Testis (tissue), 3 donors: ENCODE data around the gene KDM6B. TPM values are rescaled to one million over a fixed set of nuclear protein-coding genes. Genes with fewer than 3 reads are reported as not detected.

Experiments used
- DNase-seq: peaks from one replicate; pipeline ENCODE4 v3.0.0-alpha.2; 2019
- H3K27ac ChIP-seq, 2 donors: fragments of 200-600 bp; sonication (generic); one replicate each; pipeline ENCODE4 v1.5.1; 2019
- H3K27me3 ChIP-seq: fragments of 200-600 bp; sonication (generic); one replicate; pipeline ENCODE4 v1.5.1; 2019
- H3K36me3 ChIP-seq: fragments of 200-600 bp; sonication (generic); one replicate; pipeline ENCODE4 v1.5.1; 2017; ENCODE audit warnings: low read depth; ENCODE audit errors: missing control alignments
- H3K4me1 ChIP-seq: fragments of 200-600 bp; sonication (generic); one replicate; pipeline ENCODE4 v1.5.1; 2019
- H3K4me3 ChIP-seq, 2 donors: fragments of 200-600 bp; sonication (generic); one replicate each; pipeline ENCODE4 v1.5.1; 2017 to 2019
- H3K9me3 ChIP-seq: fragments of 200-600 bp; sonication (generic); one replicate; pipeline ENCODE4 v1.5.1; 2017
- POLR2A ChIP-seq: fragments of 450-650 bp; IDR thresholded peaks from one replicate; pipeline ENCODE4 v1.6.1; 2017; ENCODE audit warnings: antibody characterized with exemption, mild to moderate bottlenecking, moderate library complexity
- WGBS, 2 donors: methylation state at CpG; one replicate each; pipeline ENCODE4 v1.1.5; 2018; 5-methylcytosine and 5-hydroxymethylcytosine counted together
- intact Hi-C: fragments of 100-400 bp; cut with DNase I; formaldehyde crosslinking; loops from one replicate; pipeline ENCODE4 v1.15.1; 2023; ENCODE audit warnings: low total_unique reads
- polyA plus RNA-seq: library from polyadenylated mRNA; stranded (reverse); fragments of 350-450 nt; fragmentation: Illumina TruSeq; extraction: RNeasy Lipid Tissue Mini Kit (QIAGEN cat#74804); gene quantifications from one replicate; pipeline ENCODE4 v1.2.3, GENCODE V29; 2014; ENCODE audit warnings: low read depth, low replicate concordance; ENCODE audit not compliant: insufficient read depth
- total RNA-seq, 2 donors: library from RNA; depleted of rRNA; stranded (reverse); fragments of >200 nt; gene quantifications; one replicate each; pipeline ENCODE4 v1.2.3, GENCODE V29; 2016
- TF ChIP-seq, protein P1 (sequence below), 3 experiments: fragments of 450-650 bp in 2 of 3; fragments of 200-600 bp in 1 of 3; sonication (generic) in 1 of 3; IDR thresholded peaks; one replicate each; pipeline ENCODE4 v1.5.1; 2016 to 2019; ENCODE audit warnings: antibody characterized with exemption in 3 of 3, mild to moderate bottlenecking in 2 of 3, moderate library complexity in 1 of 3

KDM6B gene
- total and polyA plus RNA-seq, 3 donors from 2014 or later: 27.8 to 41.8 (median 38.0) TPM

DNA sequence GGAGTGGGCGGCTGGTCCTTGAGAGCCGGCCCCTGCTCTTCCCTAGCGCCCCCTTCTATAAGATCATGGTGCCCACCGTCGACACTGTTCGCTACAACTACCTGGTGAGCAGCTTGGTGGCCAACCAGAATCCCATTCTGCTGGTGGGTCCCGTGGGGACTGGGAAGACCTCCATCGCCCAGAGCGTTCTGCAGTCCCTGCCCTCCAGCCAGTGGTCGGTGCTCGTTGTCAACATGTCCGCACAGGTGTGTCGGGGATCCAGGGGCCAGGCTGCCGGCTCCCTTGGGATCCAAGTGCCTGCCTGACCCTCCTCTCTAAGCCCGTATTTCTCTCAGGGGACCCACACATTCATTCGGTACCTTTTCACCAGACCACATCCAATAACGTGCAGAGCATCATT, 41.4 kb upstream of the KDM6B start:
- no peaks in the 10 kb centered on the region for H3K4me1 ChIP-seq
- H3K4me3 ChIP-seq: no peak overlapping the region
- no peaks in the 10 kb centered on the region for H3K27me3 ChIP-seq
- H3K9me3 ChIP-seq: no peaks in the 10 kb centered on the region
- 89 to 92% methylated on average over 15 to 17 of the region's 17 CpGs for WGBS, 2 donors
- H3K27ac ChIP-seq: no peak overlapping the region
- intact Hi-C loops: no loop called here
- no peaks in the 10 kb centered on the region for H3K36me3 ChIP-seq
- DNase-seq: no peak
- TF ChIP-seq, protein P1, sequence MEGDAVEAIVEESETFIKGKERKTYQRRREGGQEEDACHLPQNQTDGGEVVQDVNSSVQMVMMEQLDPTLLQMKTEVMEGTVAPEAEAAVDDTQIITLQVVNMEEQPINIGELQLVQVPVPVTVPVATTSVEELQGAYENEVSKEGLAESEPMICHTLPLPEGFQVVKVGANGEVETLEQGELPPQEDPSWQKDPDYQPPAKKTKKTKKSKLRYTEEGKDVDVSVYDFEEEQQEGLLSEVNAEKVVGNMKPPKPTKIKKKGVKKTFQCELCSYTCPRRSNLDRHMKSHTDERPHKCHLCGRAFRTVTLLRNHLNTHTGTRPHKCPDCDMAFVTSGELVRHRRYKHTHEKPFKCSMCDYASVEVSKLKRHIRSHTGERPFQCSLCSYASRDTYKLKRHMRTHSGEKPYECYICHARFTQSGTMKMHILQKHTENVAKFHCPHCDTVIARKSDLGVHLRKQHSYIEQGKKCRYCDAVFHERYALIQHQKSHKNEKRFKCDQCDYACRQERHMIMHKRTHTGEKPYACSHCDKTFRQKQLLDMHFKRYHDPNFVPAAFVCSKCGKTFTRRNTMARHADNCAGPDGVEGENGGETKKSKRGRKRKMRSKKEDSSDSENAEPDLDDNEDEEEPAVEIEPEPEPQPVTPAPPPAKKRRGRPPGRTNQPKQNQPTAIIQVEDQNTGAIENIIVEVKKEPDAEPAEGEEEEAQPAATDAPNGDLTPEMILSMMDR (IDR thresholded peaks at IDR 0.05): no peak

DNA sequence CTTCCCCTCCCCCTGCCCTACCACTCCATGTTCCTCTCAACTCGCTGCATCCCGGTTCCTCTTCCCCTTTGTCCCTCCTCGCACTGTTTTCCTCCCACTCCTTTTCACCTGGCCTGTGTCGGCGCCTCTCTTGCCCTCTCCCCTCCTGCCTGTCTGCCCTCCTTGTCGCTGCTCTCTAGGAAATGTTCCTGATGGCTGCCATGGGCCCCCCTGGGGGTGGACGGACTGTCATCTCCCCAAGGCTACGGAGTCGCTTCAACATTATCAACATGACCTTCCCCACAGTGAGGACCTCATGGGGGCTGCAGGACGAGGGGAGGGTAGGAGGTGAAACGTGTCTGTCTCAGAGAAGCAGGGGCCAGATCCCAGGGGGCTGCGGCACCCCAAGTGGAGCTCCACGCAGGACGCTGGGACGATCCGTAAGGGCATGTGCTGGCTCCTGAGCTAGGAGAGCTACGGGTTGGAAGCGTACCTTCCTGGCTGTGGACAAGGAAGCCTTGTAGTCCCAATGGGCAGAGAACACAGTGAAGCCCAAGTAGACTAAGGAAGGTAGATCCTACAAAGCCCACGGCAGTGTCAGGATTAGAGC, 39.8 kb upstream of the KDM6B start:
- Histone ChIP-seq H3K9me3 (no peaks in the 10 kb centered on the region), H3K27me3 (no peaks in the 10 kb centered on the region), H3K27ac (no peak overlapping the region), H3K4me1 (no peaks in the 10 kb centered on the region), H3K4me3 (no peak overlapping the region), H3K36me3 (no peaks in the 10 kb centered on the region)
- intact Hi-C loops: no loop called here
- WGBS, 2 donors: 45 to 56% methylated on average over 17 to 19 of the region's 19 CpGs
- DNase-seq: no peak
- TF ChIP-seq POLR2A: no peak
- TF ChIP-seq, protein P1 (IDR thresholded peaks at IDR 0.05): no peak

DNA sequence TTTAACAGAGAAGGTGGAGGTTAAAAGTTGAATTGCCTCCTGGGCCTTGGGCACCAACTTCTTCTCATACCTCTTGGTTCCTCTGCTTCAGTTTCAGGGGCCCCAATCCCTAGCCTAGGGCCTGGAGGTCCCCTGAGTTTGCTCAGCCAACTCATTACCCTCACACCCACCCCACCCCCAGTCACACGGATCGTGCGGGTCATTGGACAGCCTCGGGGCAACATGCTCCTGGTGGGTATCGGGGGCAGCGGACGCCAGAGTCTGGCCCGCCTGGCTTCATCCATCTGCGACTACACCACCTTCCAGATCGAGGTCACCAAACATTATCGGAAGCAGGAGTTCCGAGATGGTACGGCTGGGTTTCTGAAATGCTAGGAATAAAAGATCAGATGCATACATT, 36.0 kb upstream of the KDM6B start:
- Histone ChIP-seq H3K36me3 (no peaks in the 10 kb centered on the region), H3K27ac (no peak overlapping the region), H3K9me3 (no peaks in the 10 kb centered on the region), H3K4me1 (no peaks in the 10 kb centered on the region), H3K27me3 (no peaks in the 10 kb centered on the region), H3K4me3 (no peak overlapping the region)
- TF ChIP-seq POLR2A: no peak
- TF ChIP-seq, protein P1 (IDR thresholded peaks at IDR 0.05): no peak
- WGBS, 2 donors: 93 to 95% methylated on average over 13 of the region's 13 CpGs
- intact Hi-C loops: no loop called here
- DNase-seq: no peak

DNA sequence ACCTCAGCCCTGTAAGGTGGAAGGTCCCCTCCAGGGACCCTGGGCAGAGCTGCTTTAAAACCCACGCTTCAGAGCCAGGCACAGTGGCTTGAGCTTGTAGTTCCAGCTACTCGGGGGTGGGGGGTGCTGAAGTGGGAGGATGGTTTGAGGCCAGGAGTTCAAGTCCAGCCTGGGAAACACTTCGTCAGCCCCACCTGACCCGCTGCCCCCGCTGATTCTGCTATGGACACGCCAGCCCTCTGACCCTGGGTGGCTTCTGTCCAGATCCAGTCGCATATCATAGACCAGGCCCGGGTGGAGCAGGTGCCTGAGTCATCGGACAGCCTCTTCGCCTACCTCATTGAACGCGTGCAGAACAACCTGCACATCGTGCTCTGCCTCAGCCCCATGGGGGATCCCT, 35.2 kb upstream of the KDM6B start:
- H3K27ac ChIP-seq: no peak overlapping the region
- WGBS, 2 donors: 72 to 78% methylated on average over 13 of the region's 13 CpGs
- no peaks in the 10 kb centered on the region for H3K27me3 ChIP-seq
- TF ChIP-seq, protein P1 (IDR thresholded peaks at IDR 0.05): no peak
- no peak for TF ChIP-seq POLR2A
- H3K36me3 ChIP-seq: no peaks in the 10 kb centered on the region
- no peaks in the 10 kb centered on the region for H3K9me3 ChIP-seq
- DNase-seq: no peak
- intact Hi-C loops: no loop called here
- H3K4me1 ChIP-seq: no peaks in the 10 kb centered on the region
- H3K4me3 ChIP-seq: no peak overlapping the region

DNA sequence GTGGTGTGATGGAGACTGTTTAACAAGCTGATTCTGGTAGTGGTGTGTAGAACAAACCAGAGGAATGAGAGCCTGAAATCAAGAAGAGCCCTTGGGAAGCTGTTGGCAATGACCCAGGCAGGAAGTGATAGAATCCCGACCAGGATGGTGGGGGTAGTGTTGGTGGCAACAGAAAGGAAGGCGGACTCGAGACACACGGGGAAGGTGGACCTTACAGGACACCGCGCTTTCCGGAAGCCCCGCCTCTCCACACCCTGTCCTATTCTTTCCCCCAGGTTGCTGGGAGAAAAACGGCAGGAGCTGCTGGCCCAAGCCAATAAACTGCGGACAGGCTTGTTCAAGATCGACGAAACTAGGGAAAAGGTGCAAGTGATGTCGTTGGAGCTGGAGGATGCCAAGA, 30.0 kb upstream of the KDM6B start:
- TF ChIP-seq, protein P1 (IDR thresholded peaks at IDR 0.05): no peak
- TF ChIP-seq POLR2A: no peak
- WGBS, 2 donors: 50% methylated on average over 13 of the region's 13 CpGs
- Histone ChIP-seq H3K4me1 (no peaks in the 10 kb centered on the region), H3K27me3 (no peaks in the 10 kb centered on the region), H3K27ac (no peak overlapping the region), H3K36me3 (no peaks in the 10 kb centered on the region), H3K4me3 (no peak overlapping the region), H3K9me3 (no peaks in the 10 kb centered on the region)
- DNase-seq: no peak
- intact Hi-C loops: no loop called here
